SK-N-SH (cell line): ENCODE data around the gene TXNRD2. TPM values are rescaled to one million over a fixed set of nuclear protein-coding genes. Genes with fewer than 3 reads are reported as not detected.

Experiments
- CTCF ChIA-PET: fragments of 300-600, 350-600 bp; formaldehyde crosslinking; extraction: SDS; loops from one replicate; lab custom pipeline; 2021; lab: Yijun Ruan, JAX
- POLR2A ChIA-PET: fragments of 350-600 bp; sonication (Branson Sonifier 250); formaldehyde crosslinking; extraction: SDS; loops from one replicate; lab custom pipeline; 2020; ENCODE audit warnings: antibody characterized with exemption, inconsistent platforms; lab: Yijun Ruan, JAX
- DNase-seq: peaks from one replicate; pipeline ENCODE4 v3.0.0; 2012
- H2AFZ ChIP-seq: fragments of 200-600 bp; sonication (generic); 2 replicates; pipeline ENCODE4 v1.8.1; 2016; ENCODE audit warnings: antibody characterized with exemption, mild to moderate bottlenecking, low read depth
- H3F3A ChIP-seq: fragments of 200-600 bp; sonication (generic); replicated peaks from 2 replicates; pipeline ENCODE3; 2016; ENCODE audit warnings: antibody characterized with exemption, mild to moderate bottlenecking; ENCODE audit not compliant: insufficient read depth
- H3K27ac ChIP-seq, 2 experiments: fragments of 200-500 bp in 1 of 2; fragments of 200-600 bp in 1 of 2; sonication (Bioruptor generic) in 1 of 2; sonication (generic), shearing (Covaris generic) in 1 of 2; 2 replicates each; pipeline versions ENCODE4 v1.5.1 to v1.6.1; 2014 to 2016; ENCODE audit warnings: low read depth in 2 of 2, inconsistent platforms in 1 of 2, low read length in 1 of 2, mild to moderate bottlenecking in 1 of 2, mixed read lengths in 1 of 2
- H3K27me3 ChIP-seq: fragments of 200-600 bp; sonication (generic), shearing (Covaris generic); 2 replicates; pipeline ENCODE4 v1.6.1; 2016; ENCODE audit warnings: mixed run types; ENCODE audit not compliant: insufficient read depth
- H3K36me3 ChIP-seq, 2 experiments: fragments of 200-500 bp in 1 of 2; fragments of 200-600 bp in 1 of 2; sonication (Bioruptor generic) in 1 of 2; sonication (generic) in 1 of 2; replicated peaks in 1 of 2; 2 replicates each; pipeline versions ENCODE3 to v1.5.1; 2014 to 2016; ENCODE audit warnings: low read length in 1 of 2, mild to moderate bottlenecking in 1 of 2; ENCODE audit not compliant: insufficient read depth in 2 of 2, control insufficient read depth in 1 of 2
- H3K4me1 ChIP-seq, 2 experiments: fragments of 200-500 bp in 1 of 2; fragments of 200-600 bp in 1 of 2; sonication (Bioruptor generic) in 1 of 2; sonication (generic), shearing (Covaris generic) in 1 of 2; 2 replicates each; pipeline versions ENCODE4 v1.5.1 to v1.6.1; 2014 to 2016; ENCODE audit warnings: low read depth in 1 of 2, low read length in 1 of 2, mixed run types in 1 of 2; ENCODE audit not compliant: insufficient read depth in 2 of 2, control insufficient read depth in 1 of 2
- H3K4me2 ChIP-seq: fragments of 200-600 bp; sonication (generic), shearing (Covaris generic); 2 replicates; pipeline ENCODE4 v1.6.1; 2017; ENCODE audit warnings: mixed run types
- H3K4me3 ChIP-seq, 2 experiments: fragments of 200-500 bp in 1 of 2; fragments of 200-600 bp in 1 of 2; sonication (Bioruptor generic) in 1 of 2; sonication (generic), shearing (Covaris generic) in 1 of 2; 2 replicates each; pipeline versions ENCODE4 v1.5.1 to v1.8.1; 2014 to 2016; ENCODE audit warnings: low read depth in 2 of 2, inconsistent platforms in 1 of 2, low read length in 1 of 2, mild to moderate bottlenecking in 1 of 2, mixed read lengths in 1 of 2, moderate library complexity in 1 of 2
- H3K79me2 ChIP-seq: fragments of 200-600 bp; sonication (generic); 2 replicates; pipeline ENCODE4 v1.8.1; 2017; ENCODE audit warnings: mild to moderate bottlenecking; ENCODE audit not compliant: insufficient read depth
- H3K9ac ChIP-seq: fragments of 200-600 bp; sonication (generic); 2 replicates; pipeline ENCODE4 v1.6.1; 2017; ENCODE audit warnings: mixed run types
- H3K9me2 ChIP-seq: fragments of 200-600 bp; sonication (generic); 2 replicates; pipeline ENCODE4 v1.6.1; 2017; ENCODE audit warnings: mixed run types
- H3K9me3 ChIP-seq: fragments of 200-600 bp; sonication (generic); 2 replicates; pipeline ENCODE4 v1.6.1; 2017; ENCODE audit warnings: mixed run types, mild to moderate bottlenecking, moderate library complexity
- H4K20me1 ChIP-seq: fragments of 200-600 bp; sonication (generic); 2 replicates; pipeline ENCODE4 v1.6.1; 2017; ENCODE audit warnings: mild to moderate bottlenecking, mixed run types; ENCODE audit not compliant: insufficient read depth
- CHD2 ChIP-seq: fragments of 150-350 bp; IDR thresholded peaks from 2 replicates; pipeline ENCODE4 v1.6.1; 2018; ENCODE audit warnings: low read length; ENCODE audit not compliant: partially characterized antibody
- ELF1 ChIP-seq: IDR thresholded peaks from 2 replicates; pipeline ENCODE4 v1.4.0; 2012
- EP300 ChIP-seq, 2 experiments: IDR thresholded peaks; 2 replicates each; pipeline versions ENCODE4 v1.4.0 to v1.6.1; 2012; ENCODE audit warnings: borderline replicate concordance in 1 of 2, low read depth in 1 of 2, low read length in 1 of 2
- FOSL2 ChIP-seq: IDR thresholded peaks from 2 replicates; pipeline ENCODE4 v1.4.0; 2012; ENCODE audit warnings: low read depth, mild to moderate bottlenecking, moderate library complexity, borderline replicate concordance
- FOXJ3 ChIP-seq: sonication (generic); formaldehyde crosslinking; IDR thresholded peaks from 2 replicates; pipeline ENCODE4 v1.5.1; 2020; ENCODE audit warnings: mild to moderate bottlenecking, missing genetic modification reagents
- FOXM1 ChIP-seq: IDR thresholded peaks from 2 replicates; pipeline ENCODE4 v1.4.0; 2012; ENCODE audit warnings: low read depth, mild to moderate bottlenecking
- GATA2 ChIP-seq: sonication (generic); formaldehyde crosslinking; IDR thresholded peaks from 2 replicates; pipeline ENCODE4 v1.5.0; 2020; ENCODE audit warnings: mild to moderate bottlenecking, missing genetic modification reagents
- JUND ChIP-seq: IDR thresholded peaks from 2 replicates; pipeline ENCODE4 v1.4.0; 2012
- MEF2A ChIP-seq: IDR thresholded peaks from 2 replicates; pipeline ENCODE4 v1.4.0; 2012; ENCODE audit warnings: low read depth, borderline replicate concordance
- MXI1 ChIP-seq: IDR thresholded peaks from 2 replicates; pipeline ENCODE4 v1.6.1; 2012; ENCODE audit warnings: mild to moderate bottlenecking, low read depth, low read length, improper control_type of control experiment
- NFIC ChIP-seq: IDR thresholded peaks from 2 replicates; pipeline ENCODE4 v1.4.0; 2012; ENCODE audit warnings: borderline replicate concordance
- RAD21 ChIP-seq: IDR thresholded peaks from 2 replicates; pipeline ENCODE4 v1.6.1; 2012; ENCODE audit warnings: mild to moderate bottlenecking, low read length
- RCOR1 ChIP-seq: fragments of 150-350 bp; IDR thresholded peaks from 2 replicates; pipeline ENCODE4 v1.6.1; 2017; ENCODE audit warnings: antibody characterized with exemption, low read length
- SIN3A ChIP-seq: IDR thresholded peaks from 2 replicates; pipeline ENCODE4 v1.6.1; 2012; ENCODE audit warnings: low read depth, mild to moderate bottlenecking, low read length, moderate library complexity, borderline replicate concordance
- TEAD4 ChIP-seq: IDR thresholded peaks from 2 replicates; pipeline ENCODE4 v1.4.0; 2012; ENCODE audit warnings: mild to moderate bottlenecking, borderline replicate concordance; ENCODE audit not compliant: insufficient read depth
- WGBS: methylation state at CpG from one replicate; pipeline ENCODE4 v1.1.6; 2017; ENCODE audit warnings: low lambda C conversion rate; 5-methylcytosine and 5-hydroxymethylcytosine counted together
- polyA plus RNA-seq, 3 experiments: library from polyadenylated mRNA; depleted of rRNA; stranded (reverse); fragments of >200 nt; gene quantifications; 2 replicates each; pipeline ENCODE4 v1.2.3, GENCODE V29; 2012
- TF ChIP-seq, protein P1 (sequence below): IDR thresholded peaks from 2 replicates; pipeline ENCODE4 v1.4.0; 2012; ENCODE audit warnings: low read depth
- TF ChIP-seq, protein P2 (sequence below): IDR thresholded peaks from 2 replicates; pipeline ENCODE4 v1.6.1; 2012; ENCODE audit warnings: mild to moderate bottlenecking, low read depth, low read length, moderate library complexity

Gene TXNRD2
- polyA plus RNA-seq, 1 of the 3 experiments (the other 2 are of a cell fraction) = 34.7 TPM

DNA sequence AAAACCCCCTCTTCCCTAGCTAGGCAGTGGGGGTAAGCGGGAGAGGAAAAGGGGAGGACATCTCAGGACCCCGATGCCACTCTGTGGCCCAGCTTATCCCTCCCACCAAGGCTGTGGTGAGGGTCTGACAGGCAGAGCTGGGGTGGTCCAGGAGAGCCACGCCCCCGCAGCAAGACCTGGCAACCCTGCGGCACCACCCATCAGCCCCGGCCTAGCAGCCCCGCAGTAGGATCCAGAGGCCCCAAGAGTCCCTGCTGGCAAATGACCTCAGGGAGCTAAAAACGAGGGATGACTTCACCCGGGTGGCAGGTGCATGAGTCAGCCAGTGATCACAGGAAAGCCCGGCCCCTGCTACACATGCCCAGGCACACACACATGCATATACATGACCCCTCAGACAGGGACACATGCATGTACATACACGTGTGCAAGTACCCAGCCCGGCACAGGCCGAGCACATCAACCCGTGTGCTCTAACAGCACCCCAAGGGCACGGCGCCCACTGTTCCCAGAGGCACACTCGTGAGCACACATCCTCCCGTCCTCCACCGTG lies 42.7 kb upstream of the TXNRD2 start:
- Histone ChIP-seq H3K36me3 (peaks cover 0 to 22% of the 10 kb centered on the region in 2 experiments), H3K9ac (peak overlapping the region; percentile 62), H3K27me3 (no peaks in the 10 kb centered on the region), H3K4me1 (peaks cover 17 to 47% of the 10 kb centered on the region in 2 experiments; a peak in 3 of 4 replicates), H3K9me3 (no peaks in the 10 kb centered on the region), H3K9me2 (no peaks in the 10 kb centered on the region), H3K27ac (peak overlapping the region; percentile 34 to 40; a peak in 2 of 4 replicates), H3K79me2 (peaks cover 14% of the 10 kb centered on the region; the same call in 1 of the 2 replicates), H3K4me2 (peak overlapping the region; percentile 100), H3F3A (no peaks in the 10 kb centered on the region)
- DNase-seq = no peak
- CTCF ChIA-PET = interaction anchor here (0.7 to 16.4 kb wide), 7 partner anchors 9 to 28 kb away, joined by 3 to 224 read pairs (median 6); no protein-coding TSS in a partner anchor
- TF ChIP-seq MEF2A (peak; percentile 99), FOSL2 (peak; percentile 83), TEAD4 (no peak)
- TF ChIP-seq, all 33 proteins: peak for 2
- no peak overlapping the region for H3K4me3 ChIP-seq
- H2AFZ ChIP-seq = no peak overlapping the region
- peaks cover 20% of the 10 kb centered on the region for H4K20me1 ChIP-seq
- POLR2A ChIA-PET = interaction anchor here (1.1 to 1.7 kb wide), 2 partner anchors 12 to 26 kb away, joined by 3 to 5 read pairs; no protein-coding TSS in a partner anchor
- 57% methylated on average over 19 of the region's 19 CpGs for WGBS

- Histone ChIP-seq H3K27ac (peak overlapping the region; percentile 34 to 40; a peak in 2 of 4 replicates), H3K4me2 (peak overlapping the region; percentile 100), H3F3A (no peaks in the 10 kb centered on the region), H3K27me3 (no peaks in the 10 kb centered on the region), H3K9me2 (no peaks in the 10 kb centered on the region), H3K79me2 (peaks cover 14% of the 10 kb centered on the region; the same call in 1 of the 2 replicates), H3K36me3 (peaks cover 0 to 27% of the 10 kb centered on the region in 2 experiments), H2AFZ (no peak overlapping the region), H3K4me3 (no peak overlapping the region), H3K9me3 (no peaks in the 10 kb centered on the region), H3K9ac (peak overlapping the region; percentile 62), H4K20me1 (peaks cover 20% of the 10 kb centered on the region), H3K4me1 (peaks cover 17 to 43% of the 10 kb centered on the region in 2 experiments; a peak in 3 of 4 replicates)
- no peak for DNase-seq
- peak; percentile 65 for TF ChIP-seq NFIC
- TF ChIP-seq MXI1 = no peak
- TF ChIP-seq EP300 (IDR thresholded peaks at IDR 0.05; ENCODE audit: borderline replicate concordance in 1 of 2, low read depth in 1 of 2, low read length in 1 of 2) = no peak
- TF ChIP-seq GATA2 = no peak
- no peak for TF ChIP-seq FOXM1
- TF ChIP-seq JUND = no peak
- 46% methylated on average over 3 of the region's 5 CpGs for WGBS
- CTCF ChIA-PET = interaction anchor here (0.7 to 16.4 kb wide), 5 partner anchors 10 to 28 kb away, joined by 3 to 224 read pairs (median 6); no protein-coding TSS in a partner anchor
- POLR2A ChIA-PET = interaction anchor here (1.1 to 1.7 kb wide), 3 partner anchors 12 to 30 kb away, joined by 3 to 5 read pairs (median 5); no protein-coding TSS in a partner anchor
Measured at GRCh38 chr22:19983741-19984140, 42.1 kb upstream of the TXNRD2 start.

GRCh38 chr22:19982991-19983578 lies 41.5 kb upstream of the TXNRD2 start:
- Histone ChIP-seq H3F3A (no peaks in the 10 kb centered on the region), H3K9me2 (no peaks in the 10 kb centered on the region), H3K4me3 (no peak overlapping the region), H2AFZ (no peak overlapping the region), H3K4me1 (peaks cover 17 to 43% of the 10 kb centered on the region in 2 experiments; a peak in 3 of 4 replicates), H4K20me1 (peaks cover 20% of the 10 kb centered on the region), H3K27ac (no peak overlapping the region; a peak in 1 of 4 replicates), H3K79me2 (peaks cover 14% of the 10 kb centered on the region; the same call in 1 of the 2 replicates), H3K9ac (no peak overlapping the region), H3K9me3 (no peaks in the 10 kb centered on the region), H3K36me3 (peaks cover 0 to 32% of the 10 kb centered on the region in 2 experiments), H3K27me3 (no peaks in the 10 kb centered on the region), H3K4me2 (peak overlapping the region; percentile 15; the same call in 1 of the 2 replicates)
- WGBS = 60% methylated on average over 1 of the region's 8 CpGs
- DNase-seq = no peak
- ChIA-PET POLR2A (interaction anchor here (1.2 to 1.7 kb wide), 2 partner anchors 11 to 30 kb away, joined by 5 read pairs; no protein-coding TSS in a partner anchor), CTCF (interaction anchor here (1.3 to 16.4 kb wide), 3 partner anchors 12 to 29 kb away, joined by 5 to 224 read pairs (median 24); no protein-coding TSS in a partner anchor)
- no peak for TF ChIP-seq FOXJ3
- TF ChIP-seq CHD2 = no peak
- no peak for TF ChIP-seq RCOR1
- TF ChIP-seq SIN3A = no peak
- TF ChIP-seq GATA2 = no peak
- TF ChIP-seq, protein P1, sequence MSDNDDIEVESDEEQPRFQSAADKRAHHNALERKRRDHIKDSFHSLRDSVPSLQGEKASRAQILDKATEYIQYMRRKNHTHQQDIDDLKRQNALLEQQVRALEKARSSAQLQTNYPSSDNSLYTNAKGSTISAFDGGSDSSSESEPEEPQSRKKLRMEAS = no peak
- no peak for TF ChIP-seq RAD21
- TF ChIP-seq, protein P2, sequence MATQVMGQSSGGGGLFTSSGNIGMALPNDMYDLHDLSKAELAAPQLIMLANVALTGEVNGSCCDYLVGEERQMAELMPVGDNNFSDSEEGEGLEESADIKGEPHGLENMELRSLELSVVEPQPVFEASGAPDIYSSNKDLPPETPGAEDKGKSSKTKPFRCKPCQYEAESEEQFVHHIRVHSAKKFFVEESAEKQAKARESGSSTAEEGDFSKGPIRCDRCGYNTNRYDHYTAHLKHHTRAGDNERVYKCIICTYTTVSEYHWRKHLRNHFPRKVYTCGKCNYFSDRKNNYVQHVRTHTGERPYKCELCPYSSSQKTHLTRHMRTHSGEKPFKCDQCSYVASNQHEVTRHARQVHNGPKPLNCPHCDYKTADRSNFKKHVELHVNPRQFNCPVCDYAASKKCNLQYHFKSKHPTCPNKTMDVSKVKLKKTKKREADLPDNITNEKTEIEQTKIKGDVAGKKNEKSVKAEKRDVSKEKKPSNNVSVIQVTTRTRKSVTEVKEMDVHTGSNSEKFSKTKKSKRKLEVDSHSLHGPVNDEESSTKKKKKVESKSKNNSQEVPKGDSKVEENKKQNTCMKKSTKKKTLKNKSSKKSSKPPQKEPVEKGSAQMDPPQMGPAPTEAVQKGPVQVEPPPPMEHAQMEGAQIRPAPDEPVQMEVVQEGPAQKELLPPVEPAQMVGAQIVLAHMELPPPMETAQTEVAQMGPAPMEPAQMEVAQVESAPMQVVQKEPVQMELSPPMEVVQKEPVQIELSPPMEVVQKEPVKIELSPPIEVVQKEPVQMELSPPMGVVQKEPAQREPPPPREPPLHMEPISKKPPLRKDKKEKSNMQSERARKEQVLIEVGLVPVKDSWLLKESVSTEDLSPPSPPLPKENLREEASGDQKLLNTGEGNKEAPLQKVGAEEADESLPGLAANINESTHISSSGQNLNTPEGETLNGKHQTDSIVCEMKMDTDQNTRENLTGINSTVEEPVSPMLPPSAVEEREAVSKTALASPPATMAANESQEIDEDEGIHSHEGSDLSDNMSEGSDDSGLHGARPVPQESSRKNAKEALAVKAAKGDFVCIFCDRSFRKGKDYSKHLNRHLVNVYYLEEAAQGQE = no peak
- TF ChIP-seq ELF1 = no peak
